ENCODE data around the gene KIAA0319L.
"Not testable (repeated sequence)": the region's sequence is repeated elsewhere in the genome, so short reads cannot be mapped to it uniquely, and the experiment has no call there.

KIAA0319L gene

DNA sequence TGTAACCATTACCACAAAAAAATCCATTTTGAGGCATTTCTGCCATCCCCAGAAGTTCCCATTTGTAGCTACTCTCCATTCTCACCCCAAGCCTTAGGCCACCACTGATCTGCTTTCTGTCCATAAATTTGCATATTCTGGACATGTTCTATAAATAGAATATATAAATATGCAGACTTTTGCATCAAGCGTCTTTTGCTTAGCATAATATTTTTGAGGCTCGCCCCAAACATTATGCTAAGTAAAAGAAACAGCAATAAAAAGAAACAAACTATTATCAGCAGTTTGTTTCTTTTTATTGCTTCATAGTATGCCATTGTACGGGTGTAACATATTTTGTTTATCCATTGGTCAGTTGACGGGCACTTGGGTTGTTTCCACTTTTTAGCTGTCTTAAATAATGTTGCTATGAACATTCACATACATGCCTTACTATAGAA is 23.8 kb upstream of the KIAA0319L start:
- H3K27me3 ChIP-seq (ENCODE audit: control insufficient read depth, low read length): peaks cover 16% of the 10 kb centered on the region
- peaks cover 39% of the 10 kb centered on the region for H3K4me1 ChIP-seq (ENCODE audit: control insufficient read depth, low read length)
- TF ChIP-seq EZH2phosphoT487 (IDR thresholded peaks at IDR 0.05; ENCODE audit: borderline replicate concordance, low read length): no peak
- TF ChIP-seq, protein P1, sequence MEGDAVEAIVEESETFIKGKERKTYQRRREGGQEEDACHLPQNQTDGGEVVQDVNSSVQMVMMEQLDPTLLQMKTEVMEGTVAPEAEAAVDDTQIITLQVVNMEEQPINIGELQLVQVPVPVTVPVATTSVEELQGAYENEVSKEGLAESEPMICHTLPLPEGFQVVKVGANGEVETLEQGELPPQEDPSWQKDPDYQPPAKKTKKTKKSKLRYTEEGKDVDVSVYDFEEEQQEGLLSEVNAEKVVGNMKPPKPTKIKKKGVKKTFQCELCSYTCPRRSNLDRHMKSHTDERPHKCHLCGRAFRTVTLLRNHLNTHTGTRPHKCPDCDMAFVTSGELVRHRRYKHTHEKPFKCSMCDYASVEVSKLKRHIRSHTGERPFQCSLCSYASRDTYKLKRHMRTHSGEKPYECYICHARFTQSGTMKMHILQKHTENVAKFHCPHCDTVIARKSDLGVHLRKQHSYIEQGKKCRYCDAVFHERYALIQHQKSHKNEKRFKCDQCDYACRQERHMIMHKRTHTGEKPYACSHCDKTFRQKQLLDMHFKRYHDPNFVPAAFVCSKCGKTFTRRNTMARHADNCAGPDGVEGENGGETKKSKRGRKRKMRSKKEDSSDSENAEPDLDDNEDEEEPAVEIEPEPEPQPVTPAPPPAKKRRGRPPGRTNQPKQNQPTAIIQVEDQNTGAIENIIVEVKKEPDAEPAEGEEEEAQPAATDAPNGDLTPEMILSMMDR (IDR thresholded peaks at IDR 0.05; ENCODE audit: low read depth, low read length, poor library complexity, severe bottlenecking): no peak
- peak overlapping the region; percentile 33 for H3K4me2 ChIP-seq (ENCODE audit: low read length)
- no peak overlapping the region for H3K27ac ChIP-seq (ENCODE audit: low read depth, low read length)
- no peaks in the 10 kb centered on the region for H4K20me1 ChIP-seq (ENCODE audit: control insufficient read depth, insufficient read depth, low read depth, low read length)
- no peaks in the 10 kb centered on the region for H3K36me3 ChIP-seq (ENCODE audit: control insufficient read depth, low read length)
- peaks cover 6% of the 10 kb centered on the region; the same call in 1 of the 2 replicates for H3F3A ChIP-seq (ENCODE audit: control insufficient read depth, insufficient read depth)
- no peaks in the 10 kb centered on the region for H3K9me2 ChIP-seq (replicated peaks; ENCODE audit: control insufficient read depth, low read length)
- no peaks in the 10 kb centered on the region for H3K9me3 ChIP-seq (ENCODE audit: control insufficient read depth, insufficient read depth, low read length)
- no peak overlapping the region for H3K4me3 ChIP-seq (ENCODE audit: low read length)
- no peaks in the 10 kb centered on the region for H3K79me2 ChIP-seq (ENCODE audit: control insufficient read depth, low read length)

DNA sequence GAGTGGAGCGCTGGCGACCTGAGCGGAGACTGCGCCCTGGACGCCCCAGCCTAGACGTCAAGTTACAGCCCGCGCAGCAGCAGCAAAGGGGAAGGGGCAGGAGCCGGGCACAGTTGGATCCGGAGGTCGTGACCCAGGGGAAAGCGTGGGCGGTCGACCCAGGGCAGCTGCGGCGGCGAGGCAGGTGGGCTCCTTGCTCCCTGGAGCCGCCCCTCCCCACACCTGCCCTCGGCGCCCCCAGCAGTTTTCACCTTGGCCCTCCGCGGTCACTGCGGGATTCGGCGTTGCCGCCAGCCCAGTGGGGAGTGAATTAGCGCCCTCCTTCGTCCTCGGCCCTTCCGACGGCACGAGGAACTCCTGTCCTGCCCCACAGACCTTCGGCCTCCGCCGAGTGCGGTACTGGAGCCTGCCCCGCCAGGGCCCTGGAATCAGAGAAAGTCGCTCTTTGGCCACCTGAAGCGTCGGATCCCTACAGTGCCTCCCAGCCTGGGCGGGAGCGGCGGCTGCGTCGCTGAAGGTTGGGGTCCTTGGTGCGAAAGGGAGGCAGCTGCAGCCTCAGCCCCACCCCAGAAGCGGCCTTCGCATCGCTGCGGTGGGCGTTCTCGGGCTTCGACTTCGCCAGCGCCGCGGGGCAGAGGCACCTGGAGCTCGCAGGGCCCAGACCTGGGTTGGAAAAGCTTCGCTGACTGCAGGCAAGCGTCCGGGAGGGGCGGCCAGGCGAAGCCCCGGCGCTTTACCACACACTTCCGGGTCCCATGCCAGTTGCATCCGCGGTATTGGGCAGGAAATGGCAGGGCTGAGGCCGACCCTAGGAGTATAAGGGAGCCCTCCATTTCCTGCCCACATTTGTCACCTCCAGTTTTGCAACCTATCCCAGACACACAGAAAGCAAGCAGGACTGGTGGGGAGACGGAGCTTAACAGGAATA is 20.1 kb upstream of the KIAA0319L start:
- peak overlapping the region; percentile 90 for H3K4me2 ChIP-seq (ENCODE audit: low read length)
- H3K9me3 ChIP-seq (ENCODE audit: control insufficient read depth, insufficient read depth, low read length): no peaks in the 10 kb centered on the region
- H3K27ac ChIP-seq (ENCODE audit: low read depth, low read length): no peak overlapping the region
- TF ChIP-seq, protein P1 (IDR thresholded peaks at IDR 0.05; ENCODE audit: low read depth, low read length, poor library complexity, severe bottlenecking): no peak
- TF ChIP-seq EZH2phosphoT487 (IDR thresholded peaks at IDR 0.05; ENCODE audit: borderline replicate concordance, low read length): no peak
- H4K20me1 ChIP-seq (ENCODE audit: control insufficient read depth, insufficient read depth, low read depth, low read length): no peaks in the 10 kb centered on the region
- no peaks in the 10 kb centered on the region for H3K9me2 ChIP-seq (replicated peaks; ENCODE audit: control insufficient read depth, low read length)
- H3K4me3 ChIP-seq (ENCODE audit: low read length): peak overlapping the region; percentile 70
- no peaks in the 10 kb centered on the region for H3K36me3 ChIP-seq (ENCODE audit: control insufficient read depth, low read length)
- peaks cover 6% of the 10 kb centered on the region; the same call in 1 of the 2 replicates for H3F3A ChIP-seq (ENCODE audit: control insufficient read depth, insufficient read depth)
- no peaks in the 10 kb centered on the region for H3K79me2 ChIP-seq (ENCODE audit: control insufficient read depth, low read length)
- H3K4me1 ChIP-seq (ENCODE audit: control insufficient read depth, low read length): peaks cover 39% of the 10 kb centered on the region
- peaks cover 28% of the 10 kb centered on the region for H3K27me3 ChIP-seq (ENCODE audit: control insufficient read depth, low read length)

DNA sequence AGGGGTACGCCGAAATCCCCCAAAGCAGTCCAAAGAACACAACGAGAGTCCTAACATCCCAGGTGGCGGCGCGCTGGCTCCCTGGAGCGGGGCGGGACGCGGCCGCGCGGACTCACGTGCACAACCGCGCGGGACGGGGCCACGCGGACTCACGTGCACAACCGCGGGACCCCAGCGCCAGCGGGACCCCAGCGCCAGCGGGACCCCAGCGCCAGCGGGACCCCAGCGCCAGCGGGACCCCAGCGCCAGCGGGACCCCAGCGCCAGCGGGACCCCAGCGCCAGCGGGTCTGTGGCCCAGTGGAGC is 19.5 kb upstream of the KIAA0319L start:
- not testable (repeated sequence) for H4K20me1 ChIP-seq (ENCODE audit: control insufficient read depth, insufficient read depth, low read depth, low read length); H3K27ac ChIP-seq (ENCODE audit: low read depth, low read length); H3K9me3 ChIP-seq (ENCODE audit: control insufficient read depth, insufficient read depth, low read length); H3K79me2 ChIP-seq (ENCODE audit: control insufficient read depth, low read length); H3F3A ChIP-seq (ENCODE audit: control insufficient read depth, insufficient read depth); H3K36me3 ChIP-seq (ENCODE audit: control insufficient read depth, low read length); H3K9me2 ChIP-seq (replicated peaks; ENCODE audit: control insufficient read depth, low read length)
- Histone ChIP-seq H3K4me2 (ENCODE audit: low read length) (peak overlapping the region; percentile 90), H3K4me3 (ENCODE audit: low read length) (peak overlapping the region; percentile 70), H3K27me3 (ENCODE audit: control insufficient read depth, low read length) (peaks cover 33% of the 10 kb centered on the region), H3K4me1 (ENCODE audit: control insufficient read depth, low read length) (peaks cover 37% of the 10 kb centered on the region)
- 0 out of 2 replicates have a peak, but pooled peaks have one; percentile 38 for TF ChIP-seq EZH2phosphoT487 (IDR thresholded peaks at IDR 0.05; ENCODE audit: borderline replicate concordance, low read length)

Measured in DOHH2 (cell line).